Measurements from ENCODE around the gene ZFC3H1.

ZFC3H1 gene

GRCh38 chr12:71671311-71671710 lies 7.7 kb upstream of the ZFC3H1 start:
- no peak for DNase-seq

GRCh38 chr12:71666259-71666658 lies 2.6 kb upstream of the ZFC3H1 start:
- no peak for DNase-seq

GRCh38 chr12:71665090-71665463 lies 1.4 kb upstream of the ZFC3H1 start:
- no peak for DNase-seq

- no peak for DNase-seq
These were observed 902 bp upstream of the ZFC3H1 start for GRCh38 chr12:71664411-71665089.

GRCh38 chr12:71662849-71663560 lies 643 bp downstream of the ZFC3H1 start:
- DNase-seq = peak; percentile 72 to 80

GRCh38 chr12:71661977-71662530 lies 1.6 kb downstream of the ZFC3H1 start:
- no peak for DNase-seq

GRCh38 chr12:71656740-71657139 lies 6.9 kb downstream of the ZFC3H1 start:
- DNase-seq = no peak

GRCh38 chr12:71655907-71656306 lies 7.7 kb downstream of the ZFC3H1 start:
- DNase-seq = no peak

GRCh38 chr12:71655495-71655894 lies 8.2 kb downstream of the ZFC3H1 start:
- DNase-seq = no peak

- no peak for DNase-seq
These were observed 9.4 kb downstream of the ZFC3H1 start for GRCh38 chr12:71654200-71654599.

- no peak for DNase-seq
These were observed 10.5 kb downstream of the ZFC3H1 start for GRCh38 chr12:71653137-71653536.

- no peak for DNase-seq
These were observed 11.0 kb downstream of the ZFC3H1 start for GRCh38 chr12:71652656-71653055.

GRCh38 chr12:71649401-71649800 lies 14.2 kb downstream of the ZFC3H1 start:
- no peak for DNase-seq

- no peak for DNase-seq
These were observed 15.1 kb downstream of the ZFC3H1 start for GRCh38 chr12:71648537-71648936.

GRCh38 chr12:71646512-71646911 lies 17.1 kb downstream of the ZFC3H1 start:
- DNase-seq = no peak

- DNase-seq = no peak
These were observed 18.4 kb downstream of the ZFC3H1 start for GRCh38 chr12:71645268-71645667.

- no peak for DNase-seq
These were observed 21.4 kb downstream of the ZFC3H1 start for GRCh38 chr12:71642264-71642663.

GRCh38 chr12:71641390-71641789 lies 22.3 kb downstream of the ZFC3H1 start:
- DNase-seq = no peak

- DNase-seq = no peak
These were observed 23.3 kb downstream of the ZFC3H1 start for GRCh38 chr12:71640316-71640715.

GRCh38 chr12:71639341-71639760 lies 24.3 kb downstream of the ZFC3H1 start:
- DNase-seq = peak in 1 of 2 experiments; percentile 12

- no peak for DNase-seq
These were observed 25.1 kb downstream of the ZFC3H1 start for GRCh38 chr12:71638499-71638898.

GRCh38 chr12:71636704-71637115 lies 26.9 kb downstream of the ZFC3H1 start:
- DNase-seq = no peak

GRCh38 chr12:71627438-71628002 lies 36.1 kb downstream of the ZFC3H1 start:
- no peak for DNase-seq

- DNase-seq = no peak
These were observed 36.9 kb downstream of the ZFC3H1 start for GRCh38 chr12:71626768-71627167.

Measured in activated CD4-positive, alpha-beta T cell treated with anti-CD3 and anti-CD28 coated beads, Interleukin-2, amount 50 U/mL, for 48 hours (primary cell).